CD4-positive, alpha-beta memory T cell (primary cell): ENCODE results near the gene ACSL1. TPM values are rescaled to one million over a fixed set of nuclear protein-coding genes. Genes with fewer than 3 reads are reported as not detected.
A peak's percentile ranks its signal among the peaks of the same experiment; 100 is the strongest.
"Not testable (repeated sequence)": the region's sequence is repeated elsewhere in the genome, so short reads cannot be mapped to it uniquely, and the experiment has no call there.

Experiments
- CTCF ChIA-PET: fragments of 350-600 bp; sonication (Branson Sonifier 250); formaldehyde crosslinking; loops from one replicate; lab custom pipeline; 2021; ENCODE audit warnings: inconsistent platforms; ENCODE audit not compliant: partially characterized antibody; lab: Charles Lee
- POLR2A ChIA-PET: fragments of 350-600 bp; sonication (Branson Sonifier 250); formaldehyde crosslinking; loops from one replicate; lab custom pipeline; 2021; ENCODE audit not compliant: partially characterized antibody; lab: Charles Lee
- DNase-seq, 5 donors: peaks; one replicate each; pipeline versions ENCODE4 v3.0.0 to v3.0.0-alpha.2; 2020 to 2022; ENCODE audit warnings: mixed read lengths in 1 of 5
- H3K27ac ChIP-seq: one replicate; pipeline ENCODE4 v1.7.0; 2013; ENCODE audit warnings: low read depth, low read length
- H3K27me3 ChIP-seq: 2 replicates; pipeline ENCODE4 v1.7.0; 2013; ENCODE audit warnings: mild to moderate bottlenecking, low read length, moderate library complexity; ENCODE audit not compliant: insufficient read depth
- H3K36me3 ChIP-seq: 2 replicates; pipeline ENCODE4 v1.7.0; 2013; ENCODE audit warnings: mild to moderate bottlenecking, low read length, moderate library complexity; ENCODE audit not compliant: insufficient read depth
- H3K4me1 ChIP-seq: 2 replicates; pipeline ENCODE4 v1.7.0; 2013; ENCODE audit warnings: mild to moderate bottlenecking, low read length, moderate library complexity; ENCODE audit not compliant: insufficient read depth
- H3K4me3 ChIP-seq, 2 donors: one replicate each; pipeline ENCODE4 v1.7.0; 2013; ENCODE audit warnings: low read length in 2 of 2, mild to moderate bottlenecking in 1 of 2
- H3K9me3 ChIP-seq, 2 donors: one replicate each; pipeline ENCODE4 v1.7.0; 2013; ENCODE audit warnings: low read length in 2 of 2, control low read depth in 1 of 2; ENCODE audit not compliant: control insufficient read depth in 1 of 2
- H3K27ac Mint-ChIP-seq, 7 donors: one replicate each; pipeline ENCODE4 v1.8.0; 2020 to 2021; ENCODE audit warnings: mixed read lengths in 7 of 7, mild to moderate bottlenecking in 6 of 7, inconsistent platforms in 3 of 7, moderate library complexity in 3 of 7
- H3K27me3 Mint-ChIP-seq, 2 donors: one replicate each; pipeline ENCODE4 v1.8.0; 2020 to 2021; ENCODE audit warnings: mixed read lengths in 2 of 2
- H3K36me3 Mint-ChIP-seq, 2 donors: one replicate each; pipeline ENCODE4 v1.8.0; 2020 to 2021; ENCODE audit warnings: mixed read lengths in 2 of 2, inconsistent platforms in 1 of 2, mild to moderate bottlenecking in 1 of 2
- H3K4me1 Mint-ChIP-seq, 4 donors: one replicate each; pipeline ENCODE4 v1.8.0; 2020 to 2021; ENCODE audit warnings: mixed read lengths in 4 of 4, mild to moderate bottlenecking in 1 of 4
- H3K4me3 Mint-ChIP-seq, 8 donors: one replicate each; pipeline ENCODE4 v1.8.0; 2020 to 2021; ENCODE audit warnings: mixed read lengths in 8 of 8, mild to moderate bottlenecking in 7 of 8, moderate library complexity in 6 of 8, inconsistent platforms in 3 of 8
- H3K9me3 Mint-ChIP-seq, 8 donors: one replicate each; pipeline ENCODE4 v1.8.0; 2020 to 2021; ENCODE audit warnings: mixed read lengths in 8 of 8, mild to moderate bottlenecking in 5 of 8, inconsistent platforms in 3 of 8, moderate library complexity in 1 of 8
- intact Hi-C: fragments of 100-400 bp; cut with micrococcal nuclease; formaldehyde crosslinking; loops from one replicate; pipeline ENCODE4 v1.15.1; 2023
- polyA plus RNA-seq, 2 donors: library from polyadenylated mRNA; unstranded; fragments of 300-500 nt; fragmentation: Illumina TruSeq; gene quantifications; one replicate each; pipeline ENCODE4 v1.2.3, GENCODE V29; 2021
- total RNA-seq, 2 experiments: library from RNA; stranded (reverse); gene quantifications; one replicate each; pipeline ENCODE4 v1.2.3, GENCODE V29; 2021

Gene ACSL1
- total and polyA plus RNA-seq, 4 experiments from 2014 or later = 4.0 to 12.9 (median 9.2) TPM

- Mint-ChIP-seq H3K27me3 (peaks cover 0 to 4% of the 10 kb centered on the region in 2 donors), H3K4me3 (no peak overlapping the region), H3K36me3 (no peaks in the 10 kb centered on the region), H3K27ac (peak overlapping the region in 1 of 7 donors; percentile 24), H3K4me1 (peaks cover 0 to 10% (median 2%) of the 10 kb centered on the region in 4 donors), H3K9me3 (no peaks in the 10 kb centered on the region)
- intact Hi-C loops = loop anchor here (5.0 kb wide), 4 partner anchors 80 to 485 kb away; partner anchors contain the start of genes ACSL1, CASP3 and PRIMPOL
- Histone ChIP-seq H3K4me3 (no peak overlapping the region), H3K27me3 (no peaks in the 10 kb centered on the region), H3K27ac (no peak overlapping the region), H3K4me1 (peaks cover 4% of the 10 kb centered on the region), H3K36me3 (no peaks in the 10 kb centered on the region), H3K9me3 (no peaks in the 10 kb centered on the region)
- POLR2A ChIA-PET = no interaction called here
- CTCF ChIA-PET = interaction anchor here (0.8 to 2.9 kb wide), 3 partner anchors 98 to 260 kb away, joined by 3 to 9 read pairs (median 3); partner anchors contain the start of genes CASP3 and PRIMPOL
- no peak for DNase-seq
Observed at GRCh38 chr4:184747034-184747830, 78.5 kb downstream of the ACSL1 start.

GRCh38 chr4:184745831-184746795, 79.7 kb downstream of the ACSL1 start:
- Mint-ChIP-seq H3K36me3 (no peaks in the 10 kb centered on the region), H3K27me3 (peaks cover 0 to 3% of the 10 kb centered on the region in 2 donors), H3K4me3 (no peak overlapping the region), H3K9me3 (no peaks in the 10 kb centered on the region), H3K4me1 (peaks cover 0 to 10% (median 2%) of the 10 kb centered on the region in 4 donors), H3K27ac (peak overlapping the region in 2 of 7 donors; percentile 17 to 71)
- DNase-seq = peak; percentile 61 to 64 (median 63)
- no peaks in the 10 kb centered on the region for H3K36me3 ChIP-seq
- no peaks in the 10 kb centered on the region for H3K9me3 ChIP-seq
- peaks cover 4% of the 10 kb centered on the region for H3K4me1 ChIP-seq
- ChIA-PET POLR2A (interaction anchor here (1.0 kb wide), 1 partner anchor 12 kb away, joined by 4 read pairs; the partner anchor contains the start of gene CENPU), CTCF (interaction anchor here (0.6 to 2.9 kb wide), 30 partner anchors 9 to 481 kb away, joined by 3 to 10 read pairs (median 4); partner anchors contain the start of genes CASP3, CENPU and PRIMPOL)
- intact Hi-C loops = loop anchor here (1.0 to 5.0 kb wide), 8 partner anchors 81 to 484 kb away; partner anchors contain the start of genes ACSL1, CASP3 and PRIMPOL
- no peak overlapping the region for H3K4me3 ChIP-seq
- H3K27me3 ChIP-seq = no peaks in the 10 kb centered on the region
- no peak overlapping the region for H3K27ac ChIP-seq

DNA sequence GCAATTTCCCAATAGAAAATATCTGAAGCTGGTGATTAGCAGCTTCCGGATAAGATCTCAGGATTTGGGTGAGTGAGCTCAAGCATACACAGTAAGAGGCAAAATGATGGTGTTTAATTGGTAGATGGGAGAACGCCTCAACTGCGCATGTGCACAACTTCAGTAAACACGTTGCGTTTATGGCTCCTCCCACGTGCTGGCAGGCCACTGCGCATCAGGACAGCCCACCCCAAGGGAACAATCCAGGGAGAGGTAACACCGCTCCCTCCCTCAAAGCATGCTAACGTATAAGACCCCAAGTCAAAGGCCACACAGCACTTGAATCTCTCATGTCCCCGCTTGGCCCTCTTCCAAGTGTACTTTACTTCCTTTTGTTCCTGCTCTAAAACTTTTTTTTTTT, 81.5 kb downstream of the ACSL1 start:
- intact Hi-C loops = loop anchor here (2.0 kb wide), 1 partner anchor 261 kb away; no protein-coding TSS in a partner anchor

GRCh38 chr4:184743650-184744049, 82.1 kb downstream of the ACSL1 start:
- Histone ChIP-seq H3K27me3 (no peaks in the 10 kb centered on the region), H3K9me3 (no peaks in the 10 kb centered on the region), H3K36me3 (no peaks in the 10 kb centered on the region), H3K4me3 (no peak overlapping the region), H3K27ac (no peak overlapping the region), H3K4me1 (peaks cover 13% of the 10 kb centered on the region)
- CTCF ChIA-PET = interaction anchor here (1.5 kb wide), 1 partner anchor 391 kb away, joined by 4 read pairs; no protein-coding TSS in a partner anchor
- Mint-ChIP-seq H3K36me3 (no peaks in the 10 kb centered on the region), H3K9me3 (no peaks in the 10 kb centered on the region), H3K27me3 (no peaks in the 10 kb centered on the region), H3K4me1 (peaks cover 7 to 18% (median 11%) of the 10 kb centered on the region in 4 donors), H3K4me3 (no peak overlapping the region), H3K27ac (no peak overlapping the region)
- DNase-seq = no peak
- intact Hi-C loops = loop anchor here (2.0 kb wide), 1 partner anchor 261 kb away; no protein-coding TSS in a partner anchor
- POLR2A ChIA-PET = interaction anchor here (1.1 kb wide), 1 partner anchor 10 kb away, joined by 4 read pairs; the partner anchor contains the start of gene CENPU

More for the DNA sequence above, 81.5 kb downstream of the ACSL1 start:
- ChIA-PET CTCF (no interaction called here), POLR2A (no interaction called here)
- no peak overlapping the region for H3K4me3 ChIP-seq
- no peak for DNase-seq
- H3K27me3 ChIP-seq = no peaks in the 10 kb centered on the region
- H3K27ac ChIP-seq = no peak overlapping the region
- no peak overlapping the region for H3K27ac Mint-ChIP-seq
- H3K36me3 ChIP-seq = no peaks in the 10 kb centered on the region
- H3K27me3 Mint-ChIP-seq = no peaks in the 10 kb centered on the region
- no peaks in the 10 kb centered on the region for H3K9me3 ChIP-seq
- no peaks in the 10 kb centered on the region for H3K36me3 Mint-ChIP-seq
- no peak overlapping the region for H3K4me3 Mint-ChIP-seq
- no peaks in the 10 kb centered on the region for H3K9me3 Mint-ChIP-seq
- H3K4me1 ChIP-seq = peaks cover 12% of the 10 kb centered on the region
- H3K4me1 Mint-ChIP-seq = peaks cover 7 to 18% (median 11%) of the 10 kb centered on the region in 4 donors

- H3K36me3 ChIP-seq, H3K27ac Mint-ChIP-seq, H3K4me3 ChIP-seq, H3K27ac ChIP-seq, intact Hi-C loops, H3K27me3 Mint-ChIP-seq, H3K36me3 Mint-ChIP-seq, H3K9me3 ChIP-seq, POLR2A ChIA-PET, H3K27me3 ChIP-seq, H3K4me3 Mint-ChIP-seq, DNase-seq, H3K9me3 Mint-ChIP-seq: not testable (repeated sequence)
- H3K4me1 Mint-ChIP-seq = peaks cover 7 to 17% (median 11%) of the 10 kb centered on the region in 4 donors
- peaks cover 13% of the 10 kb centered on the region for H3K4me1 ChIP-seq
- CTCF ChIA-PET = interaction anchor here (0.6 to 2.2 kb wide), 7 partner anchors 8 to 480 kb away, joined by 3 to 9 read pairs (median 3); partner anchors contain the start of gene CENPU
Observed at GRCh38 chr4:184741651-184742050, 84.1 kb downstream of the ACSL1 start.

DNA sequence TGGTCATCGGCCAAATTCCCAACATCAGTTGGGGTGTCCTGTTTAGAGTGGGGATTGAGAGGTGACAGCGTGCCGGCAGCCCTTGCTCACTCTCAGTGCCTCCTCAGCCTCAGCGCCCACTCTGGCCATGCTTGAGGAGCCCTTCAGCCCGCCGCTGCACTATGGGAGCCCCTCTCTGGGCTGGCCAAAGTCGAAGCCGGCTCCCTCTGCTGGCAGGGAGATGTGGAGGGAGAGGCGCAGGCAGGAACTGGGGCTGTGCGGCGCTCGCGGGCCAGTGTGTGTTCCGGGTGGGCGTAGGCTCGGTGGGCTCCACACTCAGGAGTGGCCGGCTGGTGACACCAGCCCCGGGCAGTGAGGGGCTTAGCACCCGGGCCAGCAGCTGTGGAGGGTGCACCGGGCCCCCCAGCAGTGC, 84.8 kb downstream of the ACSL1 start:
- H3K4me3 Mint-ChIP-seq = no peak overlapping the region
- CTCF ChIA-PET = interaction anchor here (1.1 to 2.2 kb wide), 3 partner anchors 242 to 475 kb away, joined by 3 to 9 read pairs (median 3); no protein-coding TSS in a partner anchor
- intact Hi-C loops = no loop called here

More for the DNA sequence above, 84.8 kb downstream of the ACSL1 start:
- H3K4me3 ChIP-seq = no peak overlapping the region
- no peaks in the 10 kb centered on the region for H3K9me3 Mint-ChIP-seq
- peaks cover 7 to 12% (median 9%) of the 10 kb centered on the region in 4 donors for H3K4me1 Mint-ChIP-seq
- no peak overlapping the region for H3K27ac Mint-ChIP-seq
- no peaks in the 10 kb centered on the region for H3K9me3 ChIP-seq
- peaks cover 11% of the 10 kb centered on the region for H3K4me1 ChIP-seq
- no peaks in the 10 kb centered on the region for H3K36me3 ChIP-seq
- no peak for DNase-seq
- POLR2A ChIA-PET = no interaction called here
- no peaks in the 10 kb centered on the region for H3K27me3 ChIP-seq
- no peak overlapping the region for H3K27ac ChIP-seq
- no peaks in the 10 kb centered on the region for H3K27me3 Mint-ChIP-seq
- H3K36me3 Mint-ChIP-seq = no peaks in the 10 kb centered on the region
